ENCODE results near the gene CASZ1. TPM values are rescaled to one million over a fixed set of nuclear protein-coding genes. Genes with fewer than 3 reads are reported as not detected.
A peak's percentile ranks its signal among the peaks of the same experiment; 100 is the strongest.

Gene CASZ1
- total and polyA plus RNA-seq, 2 donors from 2014 or later: 10.1 to 33.0 TPM

- DNase-seq (no peak), FAIRE-seq (no peak)
- no peak for TF ChIP-seq CTCF (IDR thresholded peaks at IDR 0.05; ENCODE audit: borderline replicate concordance, extremely low read depth, insufficient read depth)
- H3K36me3 ChIP-seq (ENCODE audit: control insufficient read depth in 2 of 3, insufficient read depth in 3 of 3, low read length in 3 of 3): no peaks in the 10 kb centered on the region
- H3K27ac ChIP-seq (ENCODE audit: low read depth in 2 of 2, low read length in 2 of 2): no peak overlapping the region
- intact Hi-C loops (cut with DNase I): no loop called here
- no peak overlapping the region for H3K4me3 ChIP-seq (ENCODE audit: low read length in 3 of 3)
- H3K27me3 ChIP-seq (ENCODE audit: control insufficient read depth, insufficient read depth, low read length): no peaks in the 10 kb centered on the region
- no peaks in the 10 kb centered on the region for H3K9me3 ChIP-seq (ENCODE audit: control insufficient read depth in 2 of 3, insufficient read depth in 1 of 3, low read length in 3 of 3)
- no peak overlapping the region for H3K9ac ChIP-seq (ENCODE audit: low read length in 3 of 3)
- H3K4me1 ChIP-seq (ENCODE audit: control insufficient read depth in 2 of 3, insufficient read depth in 2 of 3, low read depth in 1 of 3, low read length in 3 of 3): peaks cover 0 to 5% (median 0%) of the 10 kb centered on the region in 3 donors
Observed at GRCh38 chr1:10706376-10706913, 90.0 kb downstream of the CASZ1 start.

- no peak overlapping the region for H3K27ac ChIP-seq (ENCODE audit: low read depth in 2 of 2, low read length in 2 of 2)
- peaks cover 0 to 5% (median 0%) of the 10 kb centered on the region in 3 donors for H3K4me1 ChIP-seq (ENCODE audit: control insufficient read depth in 2 of 3, insufficient read depth in 2 of 3, low read depth in 1 of 3, low read length in 3 of 3)
- FAIRE-seq (no peak), DNase-seq (peak in 1 of 5 donors; percentile 64)
- no peaks in the 10 kb centered on the region for H3K9me3 ChIP-seq (ENCODE audit: control insufficient read depth in 2 of 3, insufficient read depth in 1 of 3, low read length in 3 of 3)
- H3K27me3 ChIP-seq (ENCODE audit: control insufficient read depth, insufficient read depth, low read length): no peaks in the 10 kb centered on the region
- H3K36me3 ChIP-seq (ENCODE audit: control insufficient read depth in 2 of 3, insufficient read depth in 3 of 3, low read length in 3 of 3): no peaks in the 10 kb centered on the region
- intact Hi-C loops (cut with DNase I): no loop called here
- no peak overlapping the region for H3K9ac ChIP-seq (ENCODE audit: low read length in 3 of 3)
- H3K4me3 ChIP-seq (ENCODE audit: low read length in 3 of 3): no peak overlapping the region
- no peak for TF ChIP-seq CTCF (IDR thresholded peaks at IDR 0.05; ENCODE audit: borderline replicate concordance, extremely low read depth, insufficient read depth)
Observed at GRCh38 chr1:10705953-10706352, 90.5 kb downstream of the CASZ1 start.

GRCh38 chr1:10704368-10704882, 92.0 kb downstream of the CASZ1 start:
- no peak for TF ChIP-seq CTCF (IDR thresholded peaks at IDR 0.05; ENCODE audit: borderline replicate concordance, extremely low read depth, insufficient read depth)
- no peaks in the 10 kb centered on the region for H3K27me3 ChIP-seq (ENCODE audit: control insufficient read depth, insufficient read depth, low read length)
- H3K4me3 ChIP-seq (ENCODE audit: low read length in 3 of 3): no peak overlapping the region
- H3K4me1 ChIP-seq (ENCODE audit: control insufficient read depth in 2 of 3, insufficient read depth in 2 of 3, low read depth in 1 of 3, low read length in 3 of 3): peaks cover 0 to 4% (median 2%) of the 10 kb centered on the region in 3 donors
- no peak overlapping the region for H3K27ac ChIP-seq (ENCODE audit: low read depth in 2 of 2, low read length in 2 of 2)
- H3K36me3 ChIP-seq (ENCODE audit: control insufficient read depth in 2 of 3, insufficient read depth in 3 of 3, low read length in 3 of 3): no peaks in the 10 kb centered on the region
- DNase-seq (peak; percentile 87 to 91 (median 89)), FAIRE-seq (no peak)
- H3K9ac ChIP-seq (ENCODE audit: low read length in 3 of 3): no peak overlapping the region
- H3K9me3 ChIP-seq (ENCODE audit: control insufficient read depth in 2 of 3, insufficient read depth in 1 of 3, low read length in 3 of 3): no peaks in the 10 kb centered on the region
- intact Hi-C loops (cut with DNase I): no loop called here
